K562 (cell line): ENCODE measurements around the gene TIMM44. TPM values are rescaled to one million over a fixed set of nuclear protein-coding genes. Genes with fewer than 3 reads are reported as not detected.

Source experiments
- ATAC-seq: fragments of 200-7000 bp; cut with Tn5 transposase; 3 replicates; pipeline ENCODE4 v1.9.1; 2020; ENCODE audit warnings: moderate library complexity
- BruUV-seq: library from RNA; stranded (reverse); fragments of 400-500 nt; replicated peaks from 2 replicates; lab custom pipeline; 2021; lab: Mats Ljungman, UMichigan
- CTCF ChIA-PET: fragments of 300-600 bp; formaldehyde crosslinking; extraction: SDS; loops from one replicate; lab custom pipeline; 2021; ENCODE audit warnings: low intra/inter-chr PET ratio; lab: Yijun Ruan, JAX
- POLR2A ChIA-PET: fragments of 300-600, 350-650 bp; sonication (Branson Sonifier 250); formaldehyde crosslinking; extraction: SDS; loops from one replicate; lab custom pipeline; 2021; ENCODE audit warnings: antibody characterized with exemption, inconsistent platforms; lab: Yijun Ruan, JAX
- DNase-seq, 4 experiments: peaks; one replicate each; pipeline versions ENCODE4 v3.0.0 to v3.0.0-alpha.2; 2011 to 2018; ENCODE audit warnings: low spot score in 3 of 4, mixed read lengths in 3 of 4; ENCODE audit errors: extremely low read depth in 1 of 4
- FAIRE-seq: peaks from 2 replicates; lab custom pipeline; 2011; peaks lifted over from hg19 to GRCh38; lab: Jason Lieb, UNC
- H2AFZ ChIP-seq: 2 replicates; pipeline ENCODE4 v1.6.0; 2011; ENCODE audit warnings: low read depth, low read length, control low read depth, inconsistent platforms
- H3K27ac ChIP-seq: fragments of 200-600 bp; 3 replicates; pipeline ENCODE4 v1.8.0; 2011; ENCODE audit warnings: low read depth, mild to moderate bottlenecking, control low read depth, inconsistent platforms, low read length, moderate library complexity, mixed read lengths; ENCODE audit errors: extremely low read depth
- H3K27me3 ChIP-seq, 2 experiments: fragments of 300-600 bp in 1 of 2; 2 replicates in 1 of 2; 3 replicates in 1 of 2; pipeline versions ENCODE4 v1.6.0 to v1.8.0; 2011; ENCODE audit warnings: inconsistent platforms in 2 of 2, low read length in 2 of 2, mild to moderate bottlenecking in 1 of 2, mixed read lengths in 1 of 2, moderate library complexity in 1 of 2; ENCODE audit not compliant: control insufficient read depth in 2 of 2, insufficient read depth in 2 of 2
- H3K36me3 ChIP-seq: fragments of 300-600 bp; 3 replicates; pipeline ENCODE4 v1.8.0; 2011; ENCODE audit warnings: mild to moderate bottlenecking, low read length, inconsistent platforms; ENCODE audit not compliant: control insufficient read depth, insufficient read depth
- H3K4me1 ChIP-seq, 2 experiments: fragments of 200-600 bp in 1 of 2; replicated peaks in 1 of 2; 2 replicates in 1 of 2; 3 replicates in 1 of 2; pipeline versions ENCODE4 v1.5.1 to v1.8.0; 2011; ENCODE audit warnings: inconsistent platforms in 2 of 2, low read length in 2 of 2, mild to moderate bottlenecking in 1 of 2, mixed read lengths in 1 of 2, moderate library complexity in 1 of 2; ENCODE audit not compliant: control insufficient read depth in 2 of 2, insufficient read depth in 2 of 2
- H3K4me2 ChIP-seq: 2 replicates; pipeline ENCODE4 v1.6.1; 2011; ENCODE audit warnings: low read length, control low read depth, inconsistent platforms, mixed read lengths; ENCODE audit not compliant: insufficient read depth
- H3K4me3 ChIP-seq: fragments of 200-600 bp; sonication (generic), shearing (Covaris generic); 2 replicates; pipeline ENCODE4 v1.5.1; 2016; ENCODE audit warnings: control low read depth, inconsistent platforms
- H3K79me2 ChIP-seq: fragments of 200-600 bp; 3 replicates; pipeline ENCODE4 v1.8.0; 2011; ENCODE audit warnings: low read length, inconsistent platforms; ENCODE audit not compliant: control insufficient read depth, insufficient read depth
- H3K9ac ChIP-seq, 2 experiments: 2 replicates each; pipeline versions ENCODE4 v1.6.0 to v1.6.1; 2011; ENCODE audit warnings: low read depth in 2 of 2, low read length in 2 of 2, control low read depth in 1 of 2, inconsistent platforms in 1 of 2, mild to moderate bottlenecking in 1 of 2, mixed read lengths in 1 of 2; ENCODE audit not compliant: insufficient read depth in 1 of 2
- H3K9me1 ChIP-seq: one replicate; pipeline ENCODE4 v1.6.0; 2011; ENCODE audit warnings: inconsistent platforms, mild to moderate bottlenecking, low read length, moderate library complexity; ENCODE audit not compliant: control insufficient read depth, insufficient read depth
- H3K9me3 ChIP-seq: replicated peaks from 2 replicates; pipeline ENCODE4 v1.5.1; 2011; ENCODE audit warnings: low read depth, low read length, inconsistent platforms; ENCODE audit not compliant: control insufficient read depth, insufficient read depth
- H4K20me1 ChIP-seq: replicated peaks from 2 replicates; pipeline ENCODE4 v1.6.1; 2011; ENCODE audit warnings: low read length, inconsistent platforms, mixed read lengths; ENCODE audit not compliant: control insufficient read depth, insufficient read depth
- ARID2 ChIP-seq: fragments of 450-650 bp; IDR thresholded peaks from 2 replicates; pipeline ENCODE4 v1.6.1; 2017; ENCODE audit warnings: antibody characterized with exemption, mild to moderate bottlenecking
- CBX5 ChIP-seq: IDR thresholded peaks from 2 replicates; pipeline ENCODE4 v1.6.1; 2014; ENCODE audit warnings: low read depth, borderline replicate concordance
- KAT8 ChIP-seq: fragments of 450-650 bp; IDR thresholded peaks from 2 replicates; pipeline ENCODE4 v1.6.1; 2016; ENCODE audit warnings: low read depth, mild to moderate bottlenecking
- POLR2G ChIP-seq: fragments of 200-400 bp; formaldehyde crosslinking; IDR thresholded peaks from 2 replicates; pipeline ENCODE4 v1.6.1; 2017; ENCODE audit warnings: low read depth, mild to moderate bottlenecking, antibody characterized with exemption, low read length, moderate library complexity
- RHOXF2B ChIP-seq: fragments of 250-450 bp; sonication (Bioruptor Pico); conservative IDR thresholded peaks from 2 replicates; pipeline ENCODE4 v1.5.1; 2021
- SLC30A9 ChIP-seq: fragments of 250-450 bp; sonication (Bioruptor Pico); IDR thresholded peaks from 2 replicates; pipeline ENCODE4 v1.8.0; 2022; ENCODE audit warnings: mild to moderate bottlenecking, moderate library complexity
- ZNF586 ChIP-seq: fragments of 450-650 bp; formaldehyde crosslinking; conservative IDR thresholded peaks from 2 replicates; pipeline ENCODE4 v1.4.0; 2020; ENCODE audit warnings: mild to moderate bottlenecking, moderate library complexity
- ZNF589 ChIP-seq: fragments of 200-800 bp; sonication (Bioruptor generic); IDR thresholded peaks from 2 replicates; pipeline ENCODE4 v1.6.1; 2016; ENCODE audit warnings: low read depth, missing genetic modification characterization, missing compliant biosample characterization
- whole genome bisulfite sequencing: fragments of 100-300 bp; shearing (Covaris generic); methylation state at CpG from one replicate; pipeline ENCODE4 v1.1.6; 2016; ENCODE audit warnings: low coverage, mixed read lengths; ENCODE audit not compliant: insufficient coverage; ENCODE audit errors: missing lambda C conversion rate; 5-methylcytosine and 5-hydroxymethylcytosine counted together
- in situ Hi-C: fragments of 300-500 bp; cut with MboI; formaldehyde crosslinking; loops from 4 replicates; pipeline ENCODE4 v1.15.0; 2018; ENCODE audit warnings: inconsistent platforms, mixed read lengths
- intact Hi-C: fragments of 100-400 bp; cut with micrococcal nuclease; formaldehyde crosslinking; loops from 2 replicates; pipeline ENCODE4 v1.14.2; 2022
- polyA plus RNA-seq, 8 experiments: library from polyadenylated mRNA; depleted of rRNA in 4 of 8; stranded (reverse) in 5 of 8; unstranded in 3 of 8; fragments of >200 nt; fragmentation: Nextera tagmentation in 2 of 8; fragmentation: Illumina TruSeq in 1 of 8; extraction: Ambion mirVana in 2 of 8; extraction: Trizol in 1 of 8; gene quantifications; 2 replicates each; pipeline versions ENCODE4 v1.2.1 to v1.2.3, GENCODE V29; 2011 to 2014; ENCODE audit warnings: inconsistent platforms in 1 of 8, missing spikeins in 1 of 8
- total RNA-seq, 7 experiments: library from RNA; depleted of rRNA in 6 of 7; stranded (reverse); fragments of >200 nt in 6 of 7; fragmentation: Illumina TruSeq in 2 of 7; extraction: Trizol in 2 of 7; gene quantifications; 2 replicates each; pipeline versions ENCODE4 v1.2.1 to v1.2.3, GENCODE V29; 2011 to 2021; ENCODE audit warnings: low replicate concordance in 1 of 7
- TF ChIP-seq, protein P1 (sequence below): sonication (generic); formaldehyde crosslinking; IDR thresholded peaks from 2 replicates; pipeline ENCODE4 v1.8.1; 2023; ENCODE audit warnings: mild to moderate bottlenecking, missing genetic modification reagents
- TF ChIP-seq, protein P2 (sequence below): fragments of 450-650 bp; formaldehyde crosslinking; IDR thresholded peaks from 2 replicates; pipeline ENCODE4 v1.4.0; 2020; ENCODE audit warnings: mild to moderate bottlenecking
- TF ChIP-seq, protein P3 (sequence below), 2 experiments: IDR thresholded peaks in 1 of 2; conservative IDR thresholded peaks in 1 of 2; 2 replicates each; pipeline ENCODE4 v1.6.1; 2016; ENCODE audit warnings: low read depth in 2 of 2, mild to moderate bottlenecking in 1 of 2, missing compliant biosample characterization in 1 of 2, missing genetic modification characterization in 1 of 2, moderate library complexity in 1 of 2

TIMM44 gene
- total and polyA plus RNA-seq, 9 of the 15 experiments (the other 6 are each of a cell fraction or from before 2014, with no cell fraction given): 10.3 to 231 (median 89.3) TPM

DNA sequence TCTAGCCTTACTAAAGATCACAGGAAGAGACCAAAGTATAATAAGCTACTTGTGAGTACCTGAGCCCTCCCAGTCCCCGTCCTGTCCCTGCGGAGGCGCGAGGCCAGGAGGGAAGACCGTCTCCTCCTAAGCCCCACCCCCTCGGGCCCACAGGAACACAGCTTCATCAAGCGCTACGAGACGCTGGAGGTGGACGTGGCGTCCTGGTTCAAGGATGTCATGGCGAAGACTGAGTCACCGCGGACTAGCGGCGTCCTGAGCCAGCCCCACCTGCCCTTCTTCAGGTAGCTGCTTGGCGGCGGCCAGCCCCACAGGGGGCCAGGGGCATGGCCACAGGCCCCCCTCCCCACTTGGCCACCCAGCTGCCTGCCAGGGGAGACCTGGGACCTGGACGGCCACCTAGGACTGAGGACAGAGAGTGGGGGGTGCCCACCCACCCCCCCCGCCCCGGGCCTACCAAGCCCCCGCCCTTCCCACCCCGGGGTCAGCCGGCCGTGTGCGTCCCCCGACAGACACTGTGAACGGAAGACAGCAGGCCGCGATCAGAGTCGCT, 31.2 kb downstream of the TIMM44 start:
- ChIA-PET CTCF (no interaction called here), POLR2A (interaction anchor here (0.8 to 2.1 kb wide), 3 partner anchors 8 to 43 kb away, joined by 3 to 13 read pairs (median 7); partner anchors contain the start of gene SNAPC2)
- intact Hi-C loops (no loop called here), in situ Hi-C loops (no loop called here)
- Histone ChIP-seq H3K4me1 (peaks cover 0 to 81% of the 10 kb centered on the region in 2 experiments; a peak in 3 of 5 replicates), H3K9me1 (no peaks in the 10 kb centered on the region), H3K4me2 (no peak overlapping the region), H3K4me3 (no peak overlapping the region), H2AFZ (no peak overlapping the region), H3K27ac (no peak overlapping the region), H3K9ac (no peak overlapping the region; a peak in 1 of 4 replicates), H3K9me3 (no peaks in the 10 kb centered on the region), H3K79me2 (peaks cover 14% of the 10 kb centered on the region), H3K36me3 (peaks cover 42% of the 10 kb centered on the region; the same call in 1 of the 3 replicates), H3K27me3 (no peaks in the 10 kb centered on the region), H4K20me1 (no peaks in the 10 kb centered on the region)
- FAIRE-seq (no peak), ATAC-seq (no peak), DNase-seq (no peak)
- BruUV-seq: no TSS peak
- TF ChIP-seq SLC30A9 (CRISPR knock-in tag) (no peak), RHOXF2B (no peak), KAT8 (no peak), ARID2 (no peak), ZNF589 (CRISPR knock-in tag) (no peak), POLR2G (peak; percentile 53; the same call in 1 of the 2 replicates), ZNF586 (no peak), CBX5 (no peak)
- TF ChIP-seq, protein P1, sequence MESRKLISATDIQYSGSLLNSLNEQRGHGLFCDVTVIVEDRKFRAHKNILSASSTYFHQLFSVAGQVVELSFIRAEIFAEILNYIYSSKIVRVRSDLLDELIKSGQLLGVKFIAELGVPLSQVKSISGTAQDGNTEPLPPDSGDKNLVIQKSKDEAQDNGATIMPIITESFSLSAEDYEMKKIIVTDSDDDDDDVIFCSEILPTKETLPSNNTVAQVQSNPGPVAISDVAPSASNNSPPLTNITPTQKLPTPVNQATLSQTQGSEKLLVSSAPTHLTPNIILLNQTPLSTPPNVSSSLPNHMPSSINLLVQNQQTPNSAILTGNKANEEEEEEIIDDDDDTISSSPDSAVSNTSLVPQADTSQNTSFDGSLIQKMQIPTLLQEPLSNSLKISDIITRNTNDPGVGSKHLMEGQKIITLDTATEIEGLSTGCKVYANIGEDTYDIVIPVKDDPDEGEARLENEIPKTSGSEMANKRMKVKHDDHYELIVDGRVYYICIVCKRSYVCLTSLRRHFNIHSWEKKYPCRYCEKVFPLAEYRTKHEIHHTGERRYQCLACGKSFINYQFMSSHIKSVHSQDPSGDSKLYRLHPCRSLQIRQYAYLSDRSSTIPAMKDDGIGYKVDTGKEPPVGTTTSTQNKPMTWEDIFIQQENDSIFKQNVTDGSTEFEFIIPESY (CRISPR knock-in tag): peak; percentile 38
- TF ChIP-seq, protein P2, sequence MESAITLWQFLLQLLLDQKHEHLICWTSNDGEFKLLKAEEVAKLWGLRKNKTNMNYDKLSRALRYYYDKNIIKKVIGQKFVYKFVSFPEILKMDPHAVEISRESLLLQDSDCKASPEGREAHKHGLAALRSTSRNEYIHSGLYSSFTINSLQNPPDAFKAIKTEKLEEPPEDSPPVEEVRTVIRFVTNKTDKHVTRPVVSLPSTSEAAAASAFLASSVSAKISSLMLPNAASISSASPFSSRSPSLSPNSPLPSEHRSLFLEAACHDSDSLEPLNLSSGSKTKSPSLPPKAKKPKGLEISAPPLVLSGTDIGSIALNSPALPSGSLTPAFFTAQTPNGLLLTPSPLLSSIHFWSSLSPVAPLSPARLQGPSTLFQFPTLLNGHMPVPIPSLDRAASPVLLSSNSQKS: no peak
- TF ChIP-seq, protein P3, sequence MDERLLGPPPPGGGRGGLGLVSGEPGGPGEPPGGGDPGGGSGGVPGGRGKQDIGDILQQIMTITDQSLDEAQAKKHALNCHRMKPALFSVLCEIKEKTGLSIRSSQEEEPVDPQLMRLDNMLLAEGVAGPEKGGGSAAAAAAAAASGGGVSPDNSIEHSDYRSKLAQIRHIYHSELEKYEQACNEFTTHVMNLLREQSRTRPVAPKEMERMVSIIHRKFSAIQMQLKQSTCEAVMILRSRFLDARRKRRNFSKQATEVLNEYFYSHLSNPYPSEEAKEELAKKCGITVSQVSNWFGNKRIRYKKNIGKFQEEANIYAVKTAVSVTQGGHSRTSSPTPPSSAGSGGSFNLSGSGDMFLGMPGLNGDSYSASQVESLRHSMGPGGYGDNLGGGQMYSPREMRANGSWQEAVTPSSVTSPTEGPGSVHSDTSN (CRISPR knock-in tag; IDR thresholded peaks at IDR 0.05; ENCODE audit: low read depth): no peak
- TF ChIP-seq, protein P3 (tag; conservative IDR thresholded peaks at IDR 0.05; ENCODE audit: low read depth): no peak
- WGBS: 92% methylated on average over 22 of the region's 31 CpGs
